HG03378 (cell line): ENCODE data around the gene CWC27.
"Not testable (repeated sequence)": the region's sequence is repeated elsewhere in the genome, so short reads cannot be mapped to it uniquely, and the experiment has no call there.

ENCODE experiments used
- ATAC-seq: cut with Tn5 transposase; IDR thresholded peaks from one replicate; pipeline ENCODE4 v1.9.1; 2021; ENCODE audit warnings: mild to moderate bottlenecking, moderate library complexity; ENCODE audit not compliant: unreplicated experiment

The CWC27 gene

DNA sequence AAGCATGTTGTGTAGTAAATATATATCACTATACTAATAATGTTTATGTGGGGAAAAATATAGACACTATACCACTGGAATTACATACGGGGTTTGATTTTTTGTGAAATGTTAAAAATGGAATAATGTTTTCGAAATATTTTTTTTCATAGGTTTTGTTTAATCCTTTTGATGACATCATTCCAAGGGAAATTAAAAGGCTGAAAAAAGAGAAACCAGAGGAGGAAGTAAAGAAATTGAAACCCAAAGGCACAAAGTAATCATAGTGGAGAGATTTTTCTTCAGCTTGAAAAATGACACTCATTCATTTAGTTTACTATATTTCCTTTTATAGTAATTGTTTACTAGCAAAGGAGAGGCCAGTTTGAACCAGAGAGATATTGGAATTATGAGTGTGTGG, 17.6 kb downstream of the CWC27 start:
- ATAC-seq, result no peak

DNA sequence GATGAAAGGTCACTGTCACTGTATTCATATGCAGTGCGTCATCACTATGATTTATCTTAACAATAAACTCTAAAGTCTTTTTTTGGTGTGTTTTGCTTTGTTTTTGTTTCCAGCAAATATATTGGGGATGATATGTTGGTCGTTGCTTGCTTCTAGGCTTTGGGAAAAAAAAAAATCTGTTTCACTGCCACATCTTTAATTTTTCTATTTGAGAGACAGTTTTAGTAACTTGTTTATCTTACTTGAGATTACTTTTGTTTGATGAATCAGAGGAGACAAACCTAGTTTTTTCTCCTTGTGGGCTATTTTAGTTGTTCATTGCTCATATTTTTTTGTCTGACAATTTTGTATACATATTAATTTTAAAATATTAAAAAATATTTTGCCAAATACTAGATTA, 19.4 kb downstream of the CWC27 start:
- no peak for ATAC-seq

DNA sequence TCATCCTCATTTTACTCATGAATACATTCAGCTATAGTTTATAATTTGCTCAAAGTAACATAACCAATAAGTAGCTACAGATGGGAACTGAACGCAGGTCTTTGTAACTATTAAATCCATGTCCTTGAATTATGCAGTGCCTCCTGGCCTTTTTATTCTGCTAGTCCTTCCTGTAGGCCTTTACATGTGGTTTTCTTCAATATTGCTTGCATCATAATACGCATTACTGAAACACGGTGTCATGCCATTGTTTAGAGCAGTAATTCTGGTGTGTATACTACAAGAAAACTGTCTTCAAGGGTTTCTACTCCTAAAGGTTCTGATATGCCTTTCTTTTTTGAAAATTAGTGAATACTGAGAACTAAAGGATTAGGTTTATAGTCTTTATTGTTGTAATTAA, 20.7 kb downstream of the CWC27 start:
- no peak for ATAC-seq

DNA sequence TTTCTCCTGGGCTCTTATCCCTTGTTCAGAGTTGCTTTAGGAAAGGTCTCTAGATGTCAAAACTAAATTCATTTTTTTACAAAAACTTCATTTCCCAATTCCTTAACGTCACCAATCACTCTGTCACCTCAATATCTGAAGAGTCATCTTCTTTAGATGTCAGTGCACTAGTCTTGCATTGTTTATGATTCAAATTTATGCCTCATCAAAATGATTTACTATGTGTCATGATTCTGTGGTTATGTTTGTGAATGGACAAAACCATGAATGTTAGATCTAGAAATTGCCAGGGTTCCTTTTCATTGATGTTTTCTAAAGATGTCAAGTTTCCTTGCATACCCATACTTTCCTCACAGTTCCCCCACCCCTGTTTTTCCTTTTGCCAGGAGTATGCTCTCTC, 21.5 kb downstream of the CWC27 start:
- no peak for ATAC-seq

DNA sequence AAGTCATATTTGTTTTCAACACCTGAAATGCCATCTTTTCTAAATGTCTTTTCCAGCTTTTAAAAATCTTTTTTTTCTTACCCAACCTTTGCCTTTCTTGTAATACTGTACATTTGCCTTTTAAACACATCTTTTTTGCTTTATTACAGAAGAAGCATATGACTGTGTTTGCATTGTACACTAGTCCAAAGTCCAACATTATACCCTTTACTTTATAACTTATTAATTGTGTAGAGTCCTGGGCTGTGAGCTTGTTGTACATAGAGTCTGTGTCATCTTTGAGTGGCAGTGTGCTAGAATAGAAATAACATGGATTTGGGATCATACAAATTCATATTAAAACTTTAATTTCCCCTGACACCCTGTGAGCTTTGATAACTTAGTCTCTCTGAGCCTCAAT, 23.7 kb downstream of the CWC27 start:
- ATAC-seq, result no peak

DNA sequence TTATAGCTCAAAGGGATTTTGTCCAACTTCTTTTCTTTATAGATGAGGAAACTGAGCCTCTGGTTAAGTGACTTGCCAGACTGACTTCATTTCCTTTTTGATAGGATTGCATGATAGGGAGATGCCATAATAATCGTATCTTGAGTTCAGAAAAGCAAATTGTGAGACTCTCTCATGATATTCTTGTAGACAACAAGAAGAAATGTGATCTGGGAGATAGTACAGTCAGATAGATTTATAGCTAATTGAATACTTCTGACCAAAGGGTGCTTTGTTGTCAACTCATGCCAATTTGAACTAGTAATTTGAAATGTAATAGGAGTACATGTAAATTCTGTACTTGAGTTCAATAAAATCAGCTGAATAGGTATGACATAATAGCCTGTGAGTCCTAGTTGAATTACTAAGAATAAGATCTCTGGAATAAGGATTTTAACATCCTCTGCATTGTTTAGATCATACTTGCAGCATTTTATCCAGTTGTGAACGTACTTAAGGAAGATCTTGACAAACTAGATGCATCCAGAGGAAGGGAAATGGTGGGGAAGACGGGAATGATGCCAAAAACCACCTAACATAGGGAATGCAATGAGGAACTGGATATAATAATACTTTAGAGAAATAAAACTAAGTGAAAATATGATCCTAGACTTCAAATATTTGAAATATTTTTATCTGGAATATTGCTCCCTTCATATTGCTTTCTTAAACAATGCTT, 25.5 kb downstream of the CWC27 start:
- no peak for ATAC-seq

DNA sequence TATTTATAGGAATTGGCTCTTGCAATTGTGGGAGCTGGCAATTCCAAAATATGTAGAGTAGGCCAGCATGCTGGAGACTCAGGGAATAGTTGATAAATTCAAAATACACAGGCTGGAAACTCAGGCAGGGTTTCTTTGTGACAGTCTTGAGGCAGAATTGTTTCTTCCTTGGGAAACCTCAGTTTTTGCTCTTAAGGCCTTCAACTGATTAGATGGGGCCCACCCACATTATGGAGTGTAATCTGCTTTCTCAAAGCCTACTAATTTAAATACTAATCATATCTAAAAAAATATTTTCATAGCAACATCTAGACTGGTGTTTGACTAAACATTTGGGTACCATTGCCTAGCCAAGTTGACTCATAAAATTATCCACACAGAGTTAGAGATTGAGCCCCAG, 27.6 kb downstream of the CWC27 start:
- no peak for ATAC-seq

DNA sequence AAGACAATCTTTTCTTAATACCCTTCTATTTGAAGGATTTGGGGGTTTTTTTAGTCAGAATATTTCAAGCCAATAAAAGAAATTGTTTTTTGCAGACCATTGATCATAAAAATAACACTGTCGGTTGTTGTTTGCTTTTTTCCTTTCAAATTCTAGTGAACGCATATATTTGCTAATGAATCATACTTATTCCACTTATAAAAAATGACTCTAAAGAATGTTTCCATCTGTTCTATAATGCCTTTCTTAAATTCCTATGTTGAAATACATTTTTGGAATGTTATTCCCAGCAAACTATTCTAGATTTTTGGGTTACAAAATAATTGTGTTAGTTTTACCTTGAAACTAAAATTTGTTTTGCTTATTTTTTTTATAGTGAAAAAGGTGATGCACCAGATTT, 32.2 kb downstream of the CWC27 start:
- ATAC-seq, result no peak

DNA sequence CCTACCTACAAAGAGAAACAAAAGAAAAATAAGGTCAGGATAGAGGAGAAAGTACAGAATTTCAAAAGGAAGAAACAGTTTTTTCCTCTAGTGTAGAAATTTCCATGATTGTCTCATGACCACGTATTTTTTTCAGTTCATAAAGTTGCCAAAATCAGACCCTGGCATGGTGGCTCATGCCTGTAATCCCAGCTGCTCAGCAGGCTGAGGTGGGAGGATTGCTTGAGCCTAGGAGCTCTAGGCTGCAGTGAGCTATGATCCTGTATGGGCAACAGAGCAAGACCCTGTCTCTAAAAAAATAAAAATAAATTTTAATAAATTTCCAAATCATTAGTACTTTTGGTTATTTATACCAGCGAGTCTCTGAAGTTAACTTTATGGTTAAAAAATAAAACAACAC, 37.8 kb downstream of the CWC27 start:
- no peak for ATAC-seq

DNA sequence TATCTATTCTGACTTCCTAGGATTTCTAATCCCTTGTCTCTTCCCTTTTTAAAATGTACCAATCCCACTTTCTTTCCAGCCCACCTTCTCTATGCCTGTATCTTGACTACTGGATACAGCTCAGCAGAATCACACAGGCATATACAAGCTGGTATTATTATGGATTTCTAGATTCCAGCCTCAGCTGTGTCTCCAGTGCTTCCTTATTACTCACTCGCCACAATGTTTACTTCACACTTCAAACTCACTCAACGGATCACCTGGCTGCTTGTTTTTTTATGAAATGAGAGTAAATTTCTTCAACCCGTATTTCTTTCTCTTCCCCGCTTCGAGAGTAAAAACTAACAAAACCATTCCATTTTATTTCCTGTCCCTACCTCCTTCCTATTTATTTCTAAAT, 38.8 kb downstream of the CWC27 start:
- no peak for ATAC-seq

DNA sequence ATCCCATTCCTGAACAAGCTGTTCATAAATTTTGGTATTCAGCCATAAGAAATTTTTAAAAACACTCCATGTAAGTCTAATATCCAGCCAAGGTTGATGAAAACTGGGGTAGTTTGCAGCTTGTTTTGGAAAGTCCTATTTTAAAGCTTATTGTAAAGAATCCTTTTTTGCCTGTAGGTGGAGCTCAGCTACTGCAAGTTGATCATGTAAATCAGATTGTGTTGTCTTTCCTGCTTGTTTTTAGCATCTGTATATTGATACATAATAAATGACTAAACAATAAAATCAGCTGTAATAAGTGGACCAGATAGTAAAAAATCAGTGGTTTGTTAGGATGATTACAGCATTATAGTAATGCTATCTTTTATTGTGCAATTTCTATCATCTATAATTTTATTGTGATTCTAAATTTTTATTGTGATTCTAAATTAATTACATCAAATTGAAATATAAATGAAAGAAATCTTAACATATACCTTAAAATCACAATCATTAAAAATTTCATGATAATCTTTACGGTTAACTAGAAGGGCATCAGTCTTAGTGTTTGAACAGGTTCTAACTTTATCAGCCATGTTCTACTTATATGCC, 42.4 kb downstream of the CWC27 start:
- peak; percentile 43 for ATAC-seq

DNA sequence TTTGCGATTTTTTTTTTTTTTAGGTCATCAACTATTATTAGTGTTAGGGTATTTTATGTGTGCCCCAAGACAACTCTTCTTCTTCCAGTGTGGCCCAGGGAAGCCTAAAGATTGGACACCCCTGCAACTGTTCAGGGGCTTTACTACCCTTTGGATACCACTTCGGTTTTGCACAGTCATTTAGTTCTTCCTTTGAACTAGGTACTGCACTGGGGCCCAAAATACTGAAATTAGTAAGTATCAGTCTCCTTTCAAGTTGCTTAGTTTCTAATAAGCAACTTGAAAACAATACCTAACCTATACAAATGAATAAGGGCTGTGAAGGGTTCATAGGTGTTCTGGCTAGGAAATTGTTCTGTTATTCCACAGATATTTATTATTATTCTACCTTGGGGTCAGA, 45.3 kb downstream of the CWC27 start:
- ATAC-seq, result peak; percentile 96

DNA sequence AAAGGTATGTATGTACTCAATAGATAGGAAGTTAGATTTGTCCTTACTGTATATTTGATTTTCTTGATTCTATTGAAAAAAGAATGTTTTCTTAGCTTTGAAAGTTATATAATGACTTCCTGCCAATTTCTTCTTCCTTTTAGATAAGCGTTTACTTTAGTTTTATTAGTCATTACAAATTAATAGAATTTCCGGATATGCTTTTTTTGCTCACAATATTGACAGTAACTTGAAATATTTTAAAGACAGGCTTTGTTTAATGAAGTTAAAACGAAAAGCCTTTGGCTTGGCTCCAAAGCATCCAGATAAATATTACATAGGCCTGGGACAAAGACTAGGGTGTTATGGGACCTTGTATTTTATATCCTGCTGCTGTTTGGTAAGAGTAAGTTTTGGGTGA, 49.5 kb downstream of the CWC27 start:
- no peak for ATAC-seq

DNA sequence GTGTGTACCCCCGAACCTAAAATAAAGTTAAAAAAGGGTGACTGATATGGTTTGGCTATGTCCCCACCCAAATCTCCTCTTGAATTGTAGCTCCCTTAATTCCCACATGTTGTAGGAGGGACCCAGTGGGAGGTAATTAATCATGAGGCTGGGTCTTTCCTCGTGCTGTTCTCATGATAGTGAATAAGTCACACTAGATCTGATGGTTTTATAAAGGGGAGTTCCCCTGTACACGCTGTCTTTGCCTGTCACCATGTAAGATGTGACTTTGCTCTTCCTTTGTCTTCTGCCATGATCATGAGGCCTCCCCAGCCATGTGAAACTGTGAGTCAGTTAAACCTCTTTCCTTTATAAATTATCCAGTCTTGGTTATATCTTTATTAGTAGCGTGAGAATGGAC, 50.6 kb downstream of the CWC27 start:
- ATAC-seq, result not testable (repeated sequence)

DNA sequence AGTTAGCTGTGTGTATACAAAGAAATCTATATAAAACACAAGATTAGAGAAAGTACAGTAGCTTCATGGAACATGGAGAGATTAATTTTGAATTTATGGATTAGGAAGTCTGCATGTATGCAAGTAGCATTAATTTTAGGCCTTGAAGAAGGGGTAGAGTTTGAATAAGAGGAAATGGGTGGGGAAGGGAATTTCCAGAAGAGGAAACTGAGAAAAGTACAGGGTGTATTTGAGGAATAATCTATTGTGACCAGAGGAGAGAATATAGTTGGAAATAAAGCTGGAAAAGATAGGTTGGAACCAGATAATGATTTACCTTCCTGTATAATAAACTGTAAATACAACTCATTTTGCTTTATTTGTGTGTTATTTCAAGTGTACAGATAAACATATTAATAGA, 53.6 kb downstream of the CWC27 start:
- no peak for ATAC-seq

DNA sequence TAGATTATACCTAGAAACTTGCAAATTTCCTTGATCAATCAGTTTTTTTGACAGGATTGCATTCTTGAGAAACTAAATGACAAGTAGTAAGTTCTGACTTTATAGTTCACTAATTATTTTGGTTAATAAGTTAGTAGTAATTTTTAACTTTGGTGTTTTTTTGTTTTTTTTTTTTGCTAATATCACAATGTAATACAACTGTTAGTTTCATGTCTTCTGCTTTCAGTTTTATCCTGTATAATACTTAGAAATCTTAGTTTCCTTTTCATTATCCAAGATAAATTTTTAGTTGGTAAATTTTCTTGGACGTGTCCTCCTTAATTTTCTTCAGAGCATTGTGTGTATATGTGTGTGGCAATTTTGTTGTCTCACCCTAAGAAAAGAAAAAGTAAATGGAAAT, 57.8 kb downstream of the CWC27 start:
- ATAC-seq, result no peak

DNA sequence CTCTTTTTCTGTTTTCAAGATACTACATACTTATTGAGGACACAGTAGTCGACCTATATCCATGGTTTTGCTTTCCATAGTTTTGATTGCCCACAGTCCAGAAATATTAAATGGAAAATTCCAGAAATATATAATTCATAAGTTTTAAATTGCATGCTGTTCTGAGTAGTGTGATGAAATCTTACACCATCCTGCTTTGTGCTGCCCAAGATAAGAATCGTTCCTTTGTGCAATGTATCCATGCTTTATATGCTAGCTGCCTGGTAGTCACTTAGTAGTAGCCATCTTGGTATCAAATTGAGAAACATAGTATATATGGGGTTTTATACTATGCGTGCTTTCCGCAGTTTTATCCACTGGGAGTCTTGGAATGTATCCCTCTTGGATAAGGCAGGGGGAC, 59.0 kb downstream of the CWC27 start:
- no peak for ATAC-seq

DNA sequence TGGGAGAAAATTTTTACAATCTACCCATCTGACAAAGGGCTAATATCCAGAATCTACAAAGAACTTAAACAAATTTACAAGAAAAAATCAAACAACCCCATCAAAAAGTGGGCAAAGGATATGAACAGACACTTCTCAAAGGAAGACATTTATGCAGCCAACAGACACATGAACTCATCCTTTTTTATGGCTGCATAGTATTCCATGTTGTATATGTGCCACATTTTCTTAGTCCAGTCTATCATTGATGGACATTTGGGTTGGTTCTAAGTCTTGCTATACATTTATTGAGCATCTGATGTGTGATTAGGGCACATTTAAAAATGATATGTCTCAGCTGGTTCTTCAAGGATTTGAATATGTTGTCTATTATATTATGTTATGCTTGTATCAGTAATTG, 61.9 kb downstream of the CWC27 start:
- not testable (repeated sequence) for ATAC-seq

DNA sequence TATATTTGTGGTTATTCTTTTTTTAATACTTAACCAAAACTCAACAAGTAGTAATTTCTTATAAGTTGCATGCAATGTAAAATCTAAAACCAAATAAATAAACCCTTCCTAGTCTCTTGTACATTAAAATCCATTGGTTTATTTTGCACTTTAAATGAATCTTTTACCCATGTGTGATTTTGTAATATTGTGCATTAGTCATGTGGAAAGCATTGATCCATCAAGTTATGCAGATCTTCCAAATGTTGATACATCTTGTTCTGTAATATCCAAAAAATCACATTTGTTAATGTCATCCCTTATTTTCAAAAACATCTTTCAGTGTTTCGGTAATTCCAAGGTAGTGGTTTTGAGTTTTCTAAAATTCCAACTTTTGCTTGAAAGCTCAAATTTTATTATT, 63.3 kb downstream of the CWC27 start:
- no peak for ATAC-seq

DNA sequence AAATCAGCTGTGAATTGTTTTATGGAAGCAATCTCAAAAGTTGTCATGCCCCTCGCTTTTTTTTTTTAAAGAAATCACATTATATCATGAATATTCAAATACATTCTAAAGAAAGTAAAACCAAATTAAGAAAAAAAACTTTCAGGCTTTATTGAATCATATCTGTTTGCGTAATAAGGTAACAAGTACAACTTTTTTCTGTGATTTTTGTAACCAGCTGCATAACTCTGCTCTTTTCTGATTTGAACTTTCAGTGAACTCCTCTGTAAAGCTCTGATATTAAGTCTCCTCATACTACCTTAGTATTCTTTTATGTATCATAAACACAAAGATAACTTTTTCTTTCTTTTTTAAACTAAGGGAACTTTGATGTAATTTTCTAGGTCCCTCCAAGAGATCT, 65.3 kb downstream of the CWC27 start:
- no peak for ATAC-seq

DNA sequence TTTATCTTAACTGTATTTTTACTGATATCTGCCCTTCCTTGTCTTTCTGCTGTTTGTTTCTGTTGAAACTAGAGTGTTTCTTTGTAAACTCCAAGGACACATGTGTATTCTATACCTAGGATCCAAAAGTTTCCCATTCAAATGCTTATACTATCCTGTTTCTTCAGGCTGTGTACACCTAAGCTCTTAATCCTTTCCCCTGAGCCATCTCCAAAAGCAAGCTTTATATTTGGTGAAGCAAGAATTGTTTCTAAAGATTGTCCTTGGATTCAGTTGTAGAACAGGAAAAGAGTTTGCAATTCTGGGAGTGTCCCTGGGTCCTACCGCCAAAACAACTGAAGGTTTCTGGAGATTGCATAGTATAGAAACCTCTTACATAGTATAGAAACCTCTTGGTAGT, 65.9 kb downstream of the CWC27 start:
- no peak for ATAC-seq

DNA sequence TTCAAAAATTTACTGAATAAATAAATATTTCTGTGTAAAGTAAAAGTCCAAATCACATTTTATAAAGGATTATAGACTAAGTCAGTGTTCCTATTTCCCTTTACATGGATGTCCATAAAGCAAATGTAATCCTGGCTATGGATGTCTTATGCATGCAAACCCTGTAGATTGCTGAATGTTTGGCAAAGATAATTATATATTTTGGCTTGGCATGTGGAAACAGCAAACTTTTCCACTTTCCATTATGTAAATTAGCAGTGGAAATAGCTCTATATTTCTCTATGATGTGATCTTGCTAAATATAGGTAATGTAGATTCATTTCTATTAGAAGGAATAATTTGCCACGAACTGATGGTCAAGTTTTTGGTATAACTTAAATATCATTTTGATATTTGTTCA, 66.5 kb downstream of the CWC27 start:
- ATAC-seq, result no peak

DNA sequence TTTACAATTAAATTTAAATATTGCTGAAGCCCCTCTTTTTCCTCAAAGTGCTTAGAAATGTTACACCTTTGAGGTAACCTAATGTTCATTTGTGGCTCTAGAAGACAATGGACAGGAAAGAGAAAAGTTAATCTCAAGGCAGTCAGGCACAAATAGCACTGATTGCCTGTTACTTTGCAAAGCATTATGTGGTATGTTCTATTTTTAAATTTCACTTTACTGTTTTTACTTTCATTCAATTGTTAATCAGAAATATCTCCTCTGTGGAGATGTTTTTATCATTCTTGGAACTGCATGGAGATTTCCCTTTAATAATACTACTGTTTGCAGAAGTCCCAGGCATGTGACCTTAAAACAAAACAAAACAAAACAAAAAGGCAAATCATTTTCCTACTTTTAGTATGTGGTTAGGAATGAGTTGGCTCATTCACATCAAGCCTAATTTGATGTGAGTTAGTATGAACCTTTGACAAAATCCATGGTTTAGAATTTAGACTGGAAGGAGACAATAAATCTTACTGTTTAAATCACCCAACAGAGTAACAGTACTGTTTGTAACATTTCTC, 67.5 kb downstream of the CWC27 start:
- ATAC-seq, result no peak
